Testis (tissue), 2 donors: ENCODE measurements around the gene ZNF423.

Source experiments
- CTCF ChIP-seq, 3 experiments: fragments of 450-650 bp in 2 of 3; fragments of 200-600 bp in 1 of 3; sonication (generic) in 1 of 3; IDR thresholded peaks; one replicate each; pipeline ENCODE4 v1.5.1; 2016 to 2019; ENCODE audit warnings: antibody characterized with exemption in 3 of 3, mild to moderate bottlenecking in 2 of 3, moderate library complexity in 1 of 3
- POLR2A ChIP-seq: fragments of 450-650 bp; IDR thresholded peaks from one replicate; pipeline ENCODE4 v1.6.1; 2017; ENCODE audit warnings: antibody characterized with exemption, mild to moderate bottlenecking, moderate library complexity

- TF ChIP-seq CTCF (IDR thresholded peaks at IDR 0.05) (no peak), POLR2A (no peak)
These were observed 351.3 kb downstream of the ZNF423 start for GRCh38 chr16:49504626-49505025.
